ENCODE measurements around the gene LRRC75A. TPM values are rescaled to one million over a fixed set of nuclear protein-coding genes. Genes with fewer than 3 reads are reported as not detected.

Gene LRRC75A
- total RNA-seq, 1 experiment from 2014 or later, result 10.1 TPM

GRCh38 chr17:16467044-16467443, 24.9 kb downstream of the LRRC75A start:
- H3K9me3 ChIP-seq (ENCODE audit: control insufficient read depth, low read depth, low read length), result no peaks in the 10 kb centered on the region
- no peak overlapping the region for H3K56ac ChIP-seq (ENCODE audit: insufficient read length, low read depth, low read length)
- Mint-ChIP-seq H3K27me3 (ENCODE audit: low read depth) (no peaks in the 10 kb centered on the region), H3K9me3 (no peaks in the 10 kb centered on the region), H3K4me1 (peaks cover 24 to 43% of the 10 kb centered on the region in 2 experiments), H3K36me3 (ENCODE audit: insufficient read depth in 1 of 3, low read depth in 3 of 3) (peaks cover 2 to 3% (median 2%) of the 10 kb centered on the region in 3 experiments; a peak in 5 of 7 replicates), H3K27ac (no peak overlapping the region; a peak in 1 of 7 replicates), H3K4me3 (no peak overlapping the region)
- no peaks in the 10 kb centered on the region for H4K20me1 ChIP-seq (ENCODE audit: control insufficient read depth, insufficient read depth, insufficient read length)
- no peak overlapping the region for H4K91ac ChIP-seq (ENCODE audit: insufficient read length, low read depth, low read length)
- TF ChIP-seq CTCF (conservative IDR thresholded peaks at IDR 0.05), result no peak
- no peak overlapping the region for H2BK120ac ChIP-seq (ENCODE audit: low read depth, low read length, poor library complexity, severe bottlenecking)
- H3K9ac ChIP-seq (ENCODE audit: extremely low read depth, insufficient read length, low read length), result no peak overlapping the region
- H3K23me2 ChIP-seq (ENCODE audit: insufficient read length, low read depth, low read length, poor library complexity, severe bottlenecking), result no peaks in the 10 kb centered on the region
- no peak overlapping the region for H4K5ac ChIP-seq (ENCODE audit: insufficient read length, low read depth, low read length)
- H3K27ac ChIP-seq (ENCODE audit: insufficient read length, low read depth, low read length), result no peak overlapping the region
- H3K27me3 ChIP-seq (ENCODE audit: insufficient read depth, low read length), result no peaks in the 10 kb centered on the region
- no peak overlapping the region for H2BK5ac ChIP-seq (ENCODE audit: insufficient read length, low read length)
- H2AFZ ChIP-seq (ENCODE audit: low read length), result no peak overlapping the region
- H3K4me2 ChIP-seq (ENCODE audit: insufficient read depth, insufficient read length, low read length), result no peak overlapping the region
- no peak overlapping the region for H3K23ac ChIP-seq (ENCODE audit: insufficient read length, low read depth, low read length)
- no peaks in the 10 kb centered on the region for H3K79me1 ChIP-seq (ENCODE audit: insufficient read depth, low read depth, low read length, poor library complexity, severe bottlenecking)
- H3K4me1 ChIP-seq (ENCODE audit: insufficient read depth, low read length), result no peaks in the 10 kb centered on the region
- no peak overlapping the region for H3K18ac ChIP-seq (ENCODE audit: insufficient read length, low read depth, low read length)
- no peak overlapping the region for H2BK12ac ChIP-seq (ENCODE audit: insufficient read length, low read depth, low read length)
- no peak overlapping the region for H2BK20ac ChIP-seq (ENCODE audit: low read depth, low read length, poor library complexity, severe bottlenecking)
- H2AK5ac ChIP-seq (ENCODE audit: insufficient read length, low read length), result no peak overlapping the region
- H3K4ac ChIP-seq (ENCODE audit: low read depth, low read length), result no peak overlapping the region
- WGBS (ENCODE audit: extremely low coverage, insufficient read length, low lambda C conversion rate), result no CpG with 5 or more reads among the region's 6 CpGs
- no peak overlapping the region for H3T11ph ChIP-seq (ENCODE audit: low read length)
- H3K14ac ChIP-seq (ENCODE audit: insufficient read depth, low read length), result no peak overlapping the region
- H2BK15ac ChIP-seq (ENCODE audit: low read depth, low read length), result no peak overlapping the region
- no peak overlapping the region for H4K8ac ChIP-seq (replicated peaks; ENCODE audit: insufficient read length, low read depth, low read length)
- no peak for DNase-seq
- H3K79me2 ChIP-seq (ENCODE audit: insufficient read depth, low read length), result no peaks in the 10 kb centered on the region
